RWPE2 (cell line): Measurements from ENCODE around the gene CD28.

Source experiments
- ATAC-seq: fragments of 200-7000 bp; cut with Tn5 transposase; 3 replicates; pipeline ENCODE4 v1.9.1; 2021; ENCODE audit warnings: low read depth
- DNase-seq: peaks from one replicate; pipeline ENCODE4 v3.0.0-alpha.2; 2020; ENCODE audit warnings: low spot score
- H3K27ac ChIP-seq: fragments of 450-650 bp; 2 replicates; pipeline ENCODE4 v1.5.1; 2017; ENCODE audit warnings: mild to moderate bottlenecking; ENCODE audit not compliant: poor library complexity, severe bottlenecking
- H3K27me3 ChIP-seq: fragments of 250-450 bp; sonication (Bioruptor Pico); 2 replicates; pipeline ENCODE4 v1.5.1; 2021; ENCODE audit warnings: mild to moderate bottlenecking, moderate library complexity; ENCODE audit not compliant: insufficient read depth, poor library complexity, severe bottlenecking
- H3K36me3 ChIP-seq: fragments of 250-450 bp; sonication (Bioruptor Pico); 2 replicates; pipeline ENCODE4 v1.5.1; 2020; ENCODE audit warnings: low read depth, mild to moderate bottlenecking, moderate library complexity
- H3K4me1 ChIP-seq: fragments of 250-450 bp; sonication (Bioruptor Pico); 2 replicates; pipeline ENCODE4 v1.5.1; 2021; ENCODE audit warnings: mild to moderate bottlenecking, moderate library complexity; ENCODE audit not compliant: insufficient read depth, poor library complexity, severe bottlenecking
- H3K4me3 ChIP-seq: fragments of 250-450 bp; sonication (Bioruptor Pico); 2 replicates; pipeline ENCODE4 v1.5.1; 2021; ENCODE audit warnings: mild to moderate bottlenecking, moderate library complexity; ENCODE audit not compliant: severe bottlenecking
- H3K9me3 ChIP-seq: fragments of 250-450 bp; sonication (Bioruptor Pico); 2 replicates; pipeline ENCODE4 v1.5.1; 2021; ENCODE audit warnings: mild to moderate bottlenecking, moderate library complexity; ENCODE audit not compliant: severe bottlenecking
- CTCF ChIP-seq: fragments of 450-650 bp; IDR thresholded peaks from one replicate; pipeline ENCODE4 v1.5.1; 2017; ENCODE audit warnings: mild to moderate bottlenecking, moderate library complexity; ENCODE audit not compliant: poor library complexity, severe bottlenecking

CD28 gene

GRCh38 chr2:203739351-203739750 is 32.9 kb downstream of the CD28 start:
- Histone ChIP-seq H3K27me3 (no peaks in the 10 kb centered on the region), H3K4me1 (peaks cover 9% of the 10 kb centered on the region), H3K36me3 (no peaks in the 10 kb centered on the region), H3K9me3 (no peaks in the 10 kb centered on the region), H3K27ac (no peak overlapping the region), H3K4me3 (no peak overlapping the region)
- no peak for DNase-seq
- no peak for ATAC-seq
- no peak for TF ChIP-seq CTCF

- Histone ChIP-seq H3K27ac (no peak overlapping the region), H3K4me3 (no peak overlapping the region), H3K9me3 (no peaks in the 10 kb centered on the region), H3K27me3 (no peaks in the 10 kb centered on the region), H3K4me1 (peaks cover 9% of the 10 kb centered on the region), H3K36me3 (no peaks in the 10 kb centered on the region)
- no peak for ATAC-seq
- no peak for TF ChIP-seq CTCF
- DNase-seq: no peak
Measured at GRCh38 chr2:203740871-203741281, 34.4 kb downstream of the CD28 start.

GRCh38 chr2:203741566-203741965 is 35.1 kb downstream of the CD28 start:
- H3K27ac ChIP-seq: no peak overlapping the region
- H3K36me3 ChIP-seq: no peaks in the 10 kb centered on the region
- H3K4me1 ChIP-seq: peaks cover 9% of the 10 kb centered on the region
- DNase-seq (no peak), ATAC-seq (no peak)
- H3K27me3 ChIP-seq: no peaks in the 10 kb centered on the region
- H3K4me3 ChIP-seq: no peak overlapping the region
- no peak for TF ChIP-seq CTCF
- no peaks in the 10 kb centered on the region for H3K9me3 ChIP-seq

- Histone ChIP-seq H3K27ac (peak overlapping the region; percentile 17), H3K4me1 (peaks cover 9% of the 10 kb centered on the region), H3K36me3 (no peaks in the 10 kb centered on the region), H3K27me3 (no peaks in the 10 kb centered on the region), H3K4me3 (no peak overlapping the region), H3K9me3 (no peaks in the 10 kb centered on the region)
- ATAC-seq (peak; percentile 70), DNase-seq (no peak)
- no peak for TF ChIP-seq CTCF
Measured at GRCh38 chr2:203743441-203743981, 37.1 kb downstream of the CD28 start.

GRCh38 chr2:203744091-203744490 is 37.7 kb downstream of the CD28 start:
- no peak for ATAC-seq
- no peak for DNase-seq
- H3K27ac ChIP-seq: peak overlapping the region; percentile 17
- no peaks in the 10 kb centered on the region for H3K36me3 ChIP-seq
- TF ChIP-seq CTCF: no peak
- H3K4me3 ChIP-seq: no peak overlapping the region
- peaks cover 9% of the 10 kb centered on the region for H3K4me1 ChIP-seq
- no peaks in the 10 kb centered on the region for H3K27me3 ChIP-seq
- H3K9me3 ChIP-seq: no peaks in the 10 kb centered on the region
